GM19372 (cell line): ENCODE results near the gene RPL10A.
"Not testable (repeated sequence)": the region's sequence is repeated elsewhere in the genome, so short reads cannot be mapped to it uniquely, and the experiment has no call there.

ENCODE experiments used
- ATAC-seq: cut with Tn5 transposase; IDR thresholded peaks from one replicate; pipeline ENCODE4 v1.9.1; 2021; ENCODE audit warnings: mild to moderate bottlenecking, low read depth, moderate library complexity; ENCODE audit not compliant: unreplicated experiment

The RPL10A gene

GRCh38 chr6:35506536-35506935, 38.3 kb downstream of the RPL10A start:
- ATAC-seq = no peak

DNA sequence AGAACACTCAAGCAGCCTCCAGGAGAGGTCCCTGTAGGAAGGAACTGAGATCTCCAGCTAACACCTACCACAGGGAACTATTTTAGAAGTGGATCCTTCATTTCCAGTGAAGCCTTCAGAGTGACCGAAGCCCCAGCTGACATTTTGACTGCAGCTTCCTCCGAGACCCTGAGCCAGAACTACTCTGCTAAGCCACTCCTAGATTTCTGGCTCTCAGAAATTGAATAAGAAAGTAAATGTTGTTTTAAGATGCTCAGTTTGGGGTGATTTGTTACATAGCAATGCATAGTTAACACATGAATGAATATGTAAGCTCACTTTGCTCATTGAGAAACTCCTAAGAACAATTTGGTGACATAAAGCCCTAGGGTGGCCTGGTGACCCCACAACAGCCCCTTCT, 39.0 kb downstream of the RPL10A start:
- no peak for ATAC-seq

GRCh38 chr6:35508027-35508426, 39.8 kb downstream of the RPL10A start:
- no peak for ATAC-seq

DNA sequence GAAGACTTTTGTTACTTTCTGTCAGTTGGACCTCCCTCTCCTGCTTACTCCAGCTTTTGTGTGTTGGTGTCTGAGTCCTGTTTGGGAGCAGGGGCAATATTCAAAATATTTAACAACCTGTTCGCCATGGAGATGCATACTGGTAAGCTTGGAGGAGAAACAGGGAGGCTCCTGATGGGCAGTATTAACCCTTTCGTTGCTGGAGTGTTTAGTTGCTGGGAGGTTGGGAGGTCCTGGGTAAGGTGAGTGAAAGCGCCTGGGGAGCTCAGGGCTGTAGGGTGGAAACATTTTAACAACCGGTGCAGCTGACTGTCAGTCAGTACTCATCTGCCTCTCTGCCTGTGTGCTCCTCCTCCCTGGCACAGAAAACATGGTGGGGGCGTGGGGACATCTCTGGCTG, 40.3 kb downstream of the RPL10A start:
- ATAC-seq = no peak

DNA sequence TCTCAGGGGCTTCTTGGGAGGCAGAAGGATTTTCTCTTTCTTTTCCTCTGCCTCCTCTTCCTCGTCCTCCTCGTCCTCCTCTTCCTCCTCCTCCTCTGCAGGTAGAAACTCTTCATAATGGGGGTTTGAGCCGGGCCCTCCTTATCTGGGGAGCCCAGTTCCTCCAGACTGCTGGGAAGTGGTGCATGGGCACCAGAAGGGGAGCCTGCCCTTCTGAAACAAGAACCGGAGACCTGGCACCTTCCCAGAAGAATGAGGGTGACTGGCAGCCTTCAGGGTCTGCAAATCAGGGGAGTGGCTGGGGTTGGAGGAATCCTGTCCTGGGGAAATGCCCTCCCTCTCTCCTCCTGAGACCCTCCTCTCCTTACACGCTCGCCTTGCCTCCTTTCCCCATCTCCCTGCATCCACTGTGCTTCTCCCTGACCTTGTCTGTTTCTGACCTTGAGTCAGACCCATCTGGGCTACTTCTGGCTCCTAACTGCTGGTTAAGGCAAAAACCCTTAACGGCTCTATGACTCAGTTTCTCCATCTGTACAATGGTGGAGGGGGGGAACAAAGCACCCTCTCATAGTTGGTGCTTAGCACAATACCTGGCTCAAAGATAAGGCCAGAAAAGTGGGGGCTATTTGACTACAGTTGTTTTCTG, 42.8 kb downstream of the RPL10A start:
- no peak for ATAC-seq

GRCh38 chr6:35511562-35511941, 43.4 kb downstream of the RPL10A start:
- ATAC-seq = no peak

DNA sequence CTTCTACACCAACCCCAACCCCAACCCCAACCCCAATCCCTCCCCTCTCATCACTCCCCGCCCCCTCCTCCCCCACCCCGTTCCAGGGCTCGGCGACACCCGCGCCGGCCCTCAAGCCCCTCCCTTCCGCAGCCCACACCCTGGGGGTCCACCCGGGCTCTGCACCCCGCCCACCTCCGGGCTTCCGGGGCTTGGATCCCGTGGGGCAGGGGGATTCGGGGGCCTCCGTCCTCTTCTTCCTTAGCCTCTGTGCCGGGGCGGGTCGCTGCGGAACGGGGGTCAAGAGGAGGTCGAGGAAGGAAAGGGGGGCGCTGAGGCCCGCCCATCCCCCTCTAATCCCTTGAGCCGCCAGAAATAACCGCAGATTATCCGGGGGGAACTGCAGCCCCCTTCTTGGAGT, 43.8 kb downstream of the RPL10A start:
- no peak for ATAC-seq

DNA sequence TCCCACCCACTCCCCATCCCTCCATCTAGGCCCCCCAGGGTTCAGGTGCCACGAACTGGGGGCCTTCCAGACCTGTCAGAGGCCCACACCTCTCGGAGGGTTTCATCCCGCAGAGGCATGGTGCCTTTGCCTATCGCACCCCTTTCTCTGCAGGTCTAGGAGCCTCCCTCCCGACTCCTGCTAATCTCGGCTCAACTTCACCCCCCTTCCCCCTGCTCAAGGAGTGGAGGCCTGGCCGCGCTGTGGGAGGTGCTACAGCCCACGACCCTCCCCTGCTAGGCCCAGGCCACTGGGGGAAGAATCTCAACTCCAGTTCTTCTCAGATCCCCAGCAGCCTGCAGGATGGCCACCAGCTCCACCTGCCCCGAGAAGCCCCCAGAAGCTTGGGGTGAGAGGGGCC, 44.5 kb downstream of the RPL10A start, which contains the start of gene TULP1:
TSS of gene TULP1 (minus strand) at position 157 of the 400 bp plus-strand sequence. CDS start at position 119, 38 bp downstream.
- ATAC-seq = no peak

GRCh38 chr6:35514587-35514986, 46.4 kb downstream of the RPL10A start:
- no peak for ATAC-seq

DNA sequence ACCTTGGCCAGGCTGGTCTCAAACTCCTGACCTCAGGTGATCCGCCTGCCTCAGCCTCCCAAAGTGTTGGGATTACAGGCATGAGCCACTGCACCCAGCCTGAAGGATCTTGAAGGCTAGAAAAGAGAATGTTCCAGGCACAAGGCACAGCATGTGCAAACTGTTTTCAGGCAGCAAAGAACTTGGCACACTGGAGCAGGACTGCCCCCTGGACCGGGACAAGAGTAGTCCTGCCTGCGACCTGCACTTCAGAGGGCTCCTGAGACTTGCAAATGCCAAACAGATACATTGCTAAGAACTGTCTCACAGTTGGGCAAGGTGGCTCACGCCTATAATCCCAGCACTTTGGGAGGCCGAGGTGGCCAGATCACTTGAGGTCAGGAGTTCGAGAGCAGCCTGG, 47.7 kb downstream of the RPL10A start:
- ATAC-seq = not testable (repeated sequence)

- ATAC-seq = no peak
Measured at GRCh38 chr6:35516712-35517111, 48.5 kb downstream of the RPL10A start.

- ATAC-seq = not testable (repeated sequence)
Measured at GRCh38 chr6:35517978-35518377, 49.8 kb downstream of the RPL10A start.

DNA sequence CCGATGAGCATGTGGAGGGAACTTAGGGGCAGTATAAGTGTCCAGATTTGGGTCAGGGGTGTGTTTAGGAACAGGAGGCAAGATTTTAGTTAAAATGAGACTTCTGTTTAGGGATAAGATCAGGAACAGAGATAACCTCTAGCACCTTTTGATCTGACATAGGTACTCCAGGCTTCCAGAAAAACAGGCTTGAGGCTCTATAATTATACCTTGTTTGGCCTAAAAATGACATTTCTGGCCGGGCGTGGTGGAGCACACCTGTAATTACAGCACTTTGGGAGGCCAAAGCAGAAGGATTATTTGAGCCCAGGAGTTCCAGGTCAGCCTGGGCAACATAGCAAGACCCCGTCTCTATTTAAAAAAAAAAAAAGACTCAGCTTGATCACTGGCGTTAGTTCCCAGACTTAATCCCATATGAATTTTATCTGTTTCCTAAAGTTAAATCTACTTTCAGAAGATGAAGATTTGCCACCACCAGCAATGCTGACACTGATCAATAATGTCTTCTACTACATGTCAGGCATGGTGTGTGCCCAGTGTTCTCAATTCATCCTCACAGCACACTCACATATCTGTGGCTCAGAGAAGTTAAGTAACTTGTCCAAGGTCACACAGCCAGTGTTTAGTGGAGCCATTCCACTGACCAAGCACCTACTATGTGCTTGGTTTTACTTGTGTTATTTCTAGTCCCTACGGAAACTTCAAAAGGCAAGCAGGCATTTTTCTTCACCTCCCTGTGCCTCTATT, 50.5 kb downstream of the RPL10A start:
- no peak for ATAC-seq

DNA sequence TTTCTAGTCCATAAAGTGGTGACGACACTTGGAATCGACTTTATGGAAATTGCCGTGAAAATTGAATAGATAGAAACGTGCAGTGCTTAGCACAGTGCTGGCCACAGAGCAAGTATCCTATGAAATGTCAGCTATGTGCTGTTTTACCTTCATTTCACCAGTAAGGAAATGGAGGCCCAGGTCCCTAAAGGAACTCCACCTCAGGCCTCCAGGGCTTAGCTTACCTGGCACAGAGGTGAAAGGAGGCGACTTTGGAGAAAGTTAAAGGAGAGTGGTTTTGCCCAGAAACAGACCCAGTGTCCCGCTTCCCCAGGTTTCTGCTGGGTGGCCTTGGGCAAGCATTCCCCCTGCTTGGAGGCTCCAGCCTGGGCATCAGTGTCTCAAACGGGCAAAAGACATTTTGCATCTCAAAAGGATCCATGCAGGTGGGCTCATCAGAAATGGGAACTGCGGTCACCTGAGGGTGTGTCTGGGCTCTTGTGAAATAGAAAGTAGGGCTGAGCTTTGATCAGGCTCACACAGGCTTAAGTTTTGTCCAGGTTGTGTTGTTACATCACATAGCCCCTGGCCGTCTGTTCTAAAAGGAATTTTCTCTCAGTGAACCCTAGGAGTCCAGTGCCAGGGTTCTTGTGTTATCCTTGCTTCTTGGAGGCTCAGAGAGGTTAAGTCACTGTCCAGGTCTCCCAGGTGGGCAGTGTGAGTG, 51.3 kb downstream of the RPL10A start:
- no peak for ATAC-seq
